ENCODE data around the gene KLHL22.
"Not testable (repeated sequence)": the region's sequence is repeated elsewhere in the genome, so short reads cannot be mapped to it uniquely, and the experiment has no call there.

Gene KLHL22

DNA sequence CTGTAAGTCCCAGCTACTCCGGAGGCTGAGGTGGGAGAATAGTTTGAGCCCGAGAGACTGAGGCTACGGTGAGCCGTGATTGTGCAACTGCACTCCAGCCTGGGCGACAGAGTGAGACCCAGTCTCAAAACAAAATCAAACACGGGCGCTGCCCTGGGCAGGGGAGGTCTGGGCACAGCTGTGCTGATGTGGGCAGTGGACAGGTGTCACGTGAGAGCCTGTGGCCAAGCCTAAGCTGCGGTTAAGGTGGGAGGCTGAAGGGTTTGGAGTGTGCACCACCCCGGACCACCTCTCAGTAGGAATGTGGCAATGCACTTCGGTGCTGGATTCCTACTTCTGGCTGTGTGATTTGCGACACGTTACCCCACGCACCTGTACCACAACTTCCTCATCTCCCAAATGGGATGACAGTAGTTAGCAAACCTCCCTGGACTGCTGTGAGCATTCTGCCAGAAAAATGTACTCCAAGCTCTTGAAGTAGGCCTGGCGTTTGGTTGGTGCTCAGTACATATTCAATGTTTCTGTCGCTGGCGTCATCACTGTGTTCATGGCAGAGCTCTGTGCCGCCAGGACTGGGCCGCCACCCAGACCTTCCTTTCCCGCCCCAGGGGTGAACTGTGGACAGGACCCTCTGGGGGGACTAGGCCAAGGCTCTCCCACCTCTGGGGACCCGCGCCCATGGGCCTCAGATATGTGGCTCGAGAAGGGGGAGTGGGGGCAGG, 102.5 kb downstream of the KLHL22 start:
- Histone ChIP-seq H3K4me1 (ENCODE audit: control insufficient read depth, insufficient read depth, low read length) (peaks cover 7% of the 10 kb centered on the region; the same call in 1 of the 2 replicates), H3K27me3 (ENCODE audit: control insufficient read depth, insufficient read depth, low read length) (no peaks in the 10 kb centered on the region), H3K36me3 (ENCODE audit: control insufficient read depth, insufficient read depth, low read length) (peaks cover 4% of the 10 kb centered on the region; the same call in 1 of the 2 replicates), H3K4me3 (ENCODE audit: low read depth, low read length) (peak overlapping the region; percentile 83), H3K27ac (ENCODE audit: low read depth, low read length) (no peak overlapping the region), H3K9me3 (ENCODE audit: control insufficient read depth, insufficient read depth, low read length) (no peaks in the 10 kb centered on the region), H3K9ac (ENCODE audit: low read depth, low read length) (no peak overlapping the region)

DNA sequence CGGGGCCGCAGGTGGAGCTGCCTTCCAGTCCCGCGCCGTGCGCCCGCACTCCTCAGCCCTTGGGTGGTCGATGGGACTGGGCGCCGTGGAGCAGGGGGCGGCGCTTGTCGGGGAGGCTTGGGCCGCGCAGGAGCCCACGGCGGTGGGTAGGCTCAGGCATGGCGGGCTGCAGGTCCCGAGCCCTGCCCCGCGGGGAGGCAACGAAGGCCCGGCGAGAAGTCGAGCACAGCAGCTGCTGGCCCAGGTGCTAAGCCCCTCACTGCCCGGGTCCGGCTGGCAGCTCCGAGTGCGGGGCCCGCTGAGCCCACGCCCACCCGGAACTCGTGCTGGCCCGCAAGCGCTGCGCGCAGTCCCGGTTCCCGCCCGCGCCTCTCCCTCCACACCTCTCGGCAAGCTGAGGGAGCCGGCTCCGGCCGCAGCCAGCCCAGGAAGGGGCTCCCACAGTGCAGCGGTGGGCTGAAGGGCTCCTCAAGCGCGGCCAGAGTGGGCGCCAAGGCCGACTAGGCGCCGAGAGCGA, 103.2 kb downstream of the KLHL22 start:
- H3K4me1 ChIP-seq (ENCODE audit: control insufficient read depth, insufficient read depth, low read length); H3K27ac ChIP-seq (ENCODE audit: low read depth, low read length); H3K36me3 ChIP-seq (ENCODE audit: control insufficient read depth, insufficient read depth, low read length); H3K4me3 ChIP-seq (ENCODE audit: low read depth, low read length); H3K27me3 ChIP-seq (ENCODE audit: control insufficient read depth, insufficient read depth, low read length); H3K9me3 ChIP-seq (ENCODE audit: control insufficient read depth, insufficient read depth, low read length); H3K9ac ChIP-seq (ENCODE audit: low read depth, low read length): not testable (repeated sequence)
